IPS-NIHi7 (cell line): Measurements from ENCODE around the gene GALK1.

Experiments used
- DNase-seq: peaks from one replicate; pipeline ENCODE4 v3.0.0; 2012; ENCODE audit warnings: mixed read lengths; ENCODE audit errors: extremely low spot score

Gene GALK1

DNA sequence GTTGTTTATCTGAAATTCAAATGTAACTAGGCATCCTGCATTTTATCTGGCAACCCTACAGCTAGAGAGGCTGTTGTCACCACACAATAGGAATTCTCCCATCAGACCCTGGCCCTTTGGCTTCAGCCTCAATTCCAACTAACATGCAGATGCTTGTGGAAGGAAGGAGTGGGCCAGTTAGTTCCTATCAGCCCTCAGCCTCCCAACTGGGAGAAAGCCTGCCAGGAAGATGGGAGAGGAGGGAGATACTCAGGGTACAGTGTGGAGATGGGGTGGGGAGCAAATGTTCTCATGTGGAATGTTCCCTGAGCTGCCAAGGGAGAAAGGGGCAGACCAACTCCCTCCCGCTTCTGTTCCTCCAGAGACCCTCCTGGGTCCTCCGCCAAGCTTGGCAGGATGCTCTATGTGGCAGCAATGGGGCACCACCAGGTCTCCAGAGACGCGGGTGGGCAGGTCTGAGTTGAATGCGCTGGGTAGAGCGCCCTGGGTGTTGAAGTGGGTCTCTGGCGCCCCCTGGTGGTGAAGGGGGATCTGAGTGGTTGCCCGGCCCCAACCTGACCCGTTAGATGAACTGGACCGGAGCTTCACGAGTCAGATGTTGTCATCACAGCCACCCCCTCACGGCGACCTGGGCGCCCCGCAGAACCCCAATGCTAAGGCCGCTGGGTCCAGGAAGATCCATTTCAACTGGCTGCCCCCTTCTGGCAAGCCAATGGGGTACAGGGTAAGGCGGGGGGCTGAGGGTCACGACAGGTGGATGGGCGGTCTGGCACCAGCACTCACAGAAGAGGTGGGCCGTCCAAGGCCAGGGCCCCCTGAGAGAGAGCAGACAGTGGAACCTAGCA is 15.2 kb downstream of the GALK1 start:
- DNase-seq = peak; percentile 87

- DNase-seq = no peak
Observed at GRCh38 chr17:75748706-75749105, 16.3 kb downstream of the GALK1 start.

- DNase-seq = no peak
Observed at GRCh38 chr17:75743625-75744206, 21.3 kb downstream of the GALK1 start.

DNA sequence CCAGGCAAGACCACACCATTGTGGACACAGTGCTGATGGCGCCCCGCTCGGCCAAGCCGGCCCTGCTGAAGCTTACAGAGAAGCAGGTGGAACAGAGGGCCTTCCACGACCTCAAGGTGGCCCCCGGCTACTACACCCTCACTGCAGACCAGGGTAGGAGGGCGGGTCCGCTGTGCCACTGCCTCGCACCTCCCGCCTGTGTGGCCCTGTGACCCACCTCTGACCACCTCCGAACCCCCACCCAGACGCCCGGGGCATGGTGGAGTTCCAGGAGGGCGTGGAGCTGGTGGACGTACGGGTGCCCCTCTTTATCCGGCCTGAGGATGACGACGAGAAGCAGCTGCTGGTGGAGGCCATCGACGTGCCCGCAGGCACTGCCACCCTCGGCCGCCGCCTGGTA is 22.7 kb downstream of the GALK1 start:
- no peak for DNase-seq

GRCh38 chr17:75740631-75741077 is 24.3 kb downstream of the GALK1 start:
- DNase-seq = no peak

DNA sequence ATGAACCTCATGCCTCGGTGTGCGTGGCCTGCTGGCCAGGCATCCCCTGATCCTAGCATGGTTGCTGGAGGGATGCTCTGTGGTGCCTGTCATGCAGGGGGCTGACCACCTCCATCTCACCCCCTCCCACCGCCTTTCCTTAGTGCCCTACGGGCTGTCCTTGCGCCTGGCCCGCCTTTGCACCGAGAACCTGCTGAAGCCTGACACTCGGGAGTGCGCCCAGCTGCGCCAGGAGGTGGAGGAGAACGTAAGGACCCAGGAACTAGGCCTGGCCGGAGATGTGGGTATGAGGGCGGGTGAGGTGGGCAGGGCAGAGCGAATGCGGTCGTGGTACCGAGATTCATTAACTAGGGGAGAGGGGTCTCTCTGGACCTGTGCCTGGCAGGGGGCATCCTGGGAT is 24.8 kb downstream of the GALK1 start:
- no peak for DNase-seq

DNA sequence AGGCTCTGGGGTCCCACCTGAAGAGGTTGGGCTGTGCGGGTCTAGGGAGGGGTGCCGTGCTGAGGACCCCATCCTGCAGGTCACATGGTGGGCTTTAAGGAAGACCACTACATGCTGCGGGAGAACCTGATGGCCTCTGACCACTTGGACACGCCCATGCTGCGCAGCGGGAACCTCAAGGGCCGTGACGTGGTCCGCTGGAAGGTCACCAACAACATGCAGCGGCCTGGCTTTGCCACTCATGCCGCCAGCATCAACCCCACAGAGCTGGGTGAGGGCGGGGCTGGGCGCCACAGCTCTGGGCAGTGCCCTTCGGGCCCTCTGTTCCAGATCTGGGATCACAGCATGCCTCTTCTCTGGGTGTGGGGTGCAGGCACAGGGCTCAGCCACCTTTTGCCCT is 25.2 kb downstream of the GALK1 start:
- DNase-seq = no peak

GRCh38 chr17:75739174-75739573 is 25.8 kb downstream of the GALK1 start:
- DNase-seq = no peak

- no peak for DNase-seq
Observed at GRCh38 chr17:75738218-75738802, 26.7 kb downstream of the GALK1 start.

DNA sequence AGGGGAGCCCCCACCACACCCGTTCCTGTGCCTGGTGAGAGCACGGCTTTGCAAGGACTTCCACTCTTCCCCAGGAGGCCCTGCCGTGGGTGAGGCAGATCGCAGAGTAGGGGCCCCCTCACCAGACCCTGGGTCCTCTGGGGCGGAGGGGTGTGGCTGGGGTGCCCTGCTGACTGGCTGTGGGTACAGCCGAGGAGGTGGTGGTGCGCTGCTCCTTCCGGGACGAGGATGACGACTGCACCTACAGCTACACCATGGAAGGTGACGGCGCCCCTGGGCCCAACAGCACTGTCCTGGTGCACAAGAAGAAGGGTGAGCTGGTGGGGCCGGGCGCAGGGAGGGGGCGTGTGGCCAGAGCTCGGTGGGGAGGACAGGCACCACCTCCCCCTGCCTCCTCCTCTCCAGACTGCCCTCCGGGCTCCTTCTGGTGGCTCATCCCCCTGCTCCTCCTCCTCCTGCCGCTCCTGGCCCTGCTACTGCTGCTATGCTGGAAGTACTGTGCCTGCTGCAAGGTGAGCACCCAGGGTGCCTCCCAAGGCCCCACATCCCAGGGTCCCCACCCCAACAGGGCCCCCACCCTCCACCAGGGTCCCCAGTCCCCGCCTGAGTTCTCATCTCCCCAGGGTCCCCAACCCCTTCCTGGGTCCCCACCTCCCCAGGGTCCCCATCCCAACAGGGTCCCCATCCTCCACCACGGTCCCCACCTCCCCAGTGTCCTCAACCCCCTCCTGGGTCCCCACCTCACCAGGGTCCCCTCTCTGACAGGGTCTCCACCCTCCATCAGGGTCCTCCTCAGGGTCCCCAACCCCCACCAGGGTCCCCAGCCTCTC is 27.6 kb downstream of the GALK1 start:
- DNase-seq = no peak

DNA sequence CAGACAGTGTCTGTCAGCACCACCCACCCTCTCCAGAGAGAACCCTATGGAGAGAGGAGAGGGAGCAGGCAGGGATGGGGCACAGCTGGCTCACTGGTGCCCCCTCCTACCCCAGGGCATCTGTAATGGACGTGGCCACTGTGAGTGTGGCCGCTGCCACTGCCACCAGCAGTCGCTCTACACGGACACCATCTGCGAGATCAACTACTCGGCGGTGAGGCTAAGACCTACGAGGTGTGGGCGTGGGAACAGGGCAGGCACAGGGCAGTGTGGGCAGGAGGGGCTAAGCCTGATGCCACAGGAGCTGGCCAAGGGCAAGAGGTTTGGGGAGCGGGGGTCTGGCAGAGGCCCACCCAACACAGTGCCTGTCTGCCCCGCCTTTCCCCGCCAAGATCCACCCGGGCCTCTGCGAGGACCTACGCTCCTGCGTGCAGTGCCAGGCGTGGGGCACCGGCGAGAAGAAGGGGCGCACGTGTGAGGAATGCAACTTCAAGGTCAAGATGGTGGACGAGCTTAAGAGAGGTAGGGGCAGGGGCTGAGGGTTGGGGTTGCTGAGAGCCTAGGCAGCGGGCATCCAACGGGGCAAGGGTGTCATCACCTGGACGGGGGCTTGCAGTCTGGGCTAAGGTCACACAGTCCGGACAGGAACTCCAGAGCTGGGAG is 28.7 kb downstream of the GALK1 start:
- no peak for DNase-seq

- DNase-seq = no peak
Observed at GRCh38 chr17:75734674-75735294, 30.2 kb downstream of the GALK1 start.

GRCh38 chr17:75733471-75733870 is 31.5 kb downstream of the GALK1 start:
- DNase-seq = no peak

- DNase-seq = no peak
Observed at GRCh38 chr17:75731716-75732498, 33.1 kb downstream of the GALK1 start.

DNA sequence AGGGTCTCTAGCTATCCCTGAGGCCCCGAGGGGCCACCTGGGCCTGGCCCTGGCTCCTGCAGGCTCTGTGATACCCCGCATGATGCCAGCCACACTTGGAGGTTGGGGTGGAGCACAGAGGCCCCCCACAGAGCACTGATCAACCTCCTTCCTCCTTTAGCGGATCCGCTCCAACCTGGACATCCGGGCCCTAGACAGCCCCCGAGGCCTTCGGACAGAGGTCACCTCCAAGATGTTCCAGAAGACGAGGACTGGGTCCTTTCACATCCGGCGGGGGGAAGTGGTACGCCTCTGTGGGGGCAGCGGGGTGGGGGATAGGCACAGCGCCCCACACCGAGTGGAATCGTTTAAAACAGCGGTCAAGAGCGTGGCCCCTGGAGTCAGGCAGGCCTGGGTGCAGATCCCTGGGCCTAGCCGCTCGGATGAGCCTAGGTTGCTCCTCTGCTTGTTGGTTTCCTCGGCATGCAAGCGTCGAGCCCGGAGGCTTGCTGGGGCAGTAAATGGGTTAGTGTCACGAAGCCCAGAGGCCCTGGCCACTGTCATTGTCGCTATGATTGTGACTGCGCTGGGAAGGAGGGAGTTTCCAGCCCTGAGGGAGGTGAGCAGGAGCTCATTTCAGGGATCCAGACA is 33.8 kb downstream of the GALK1 start:
- DNase-seq = no peak

DNA sequence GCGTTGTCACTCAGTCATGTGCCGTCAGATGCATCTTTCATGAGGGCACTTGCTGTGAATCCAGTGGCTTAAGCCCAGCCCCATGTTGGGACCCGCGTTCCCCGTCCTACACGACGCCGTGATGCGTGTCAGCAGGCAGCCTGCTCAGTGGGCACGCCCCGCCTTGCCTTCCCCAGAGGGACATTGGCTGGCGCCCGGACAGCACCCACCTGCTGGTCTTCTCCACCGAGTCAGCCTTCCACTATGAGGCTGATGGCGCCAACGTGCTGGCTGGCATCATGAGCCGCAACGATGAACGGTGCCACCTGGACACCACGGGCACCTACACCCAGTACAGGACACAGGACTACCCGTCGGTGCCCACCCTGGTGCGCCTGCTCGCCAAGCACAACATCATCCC is 34.9 kb downstream of the GALK1 start:
- DNase-seq = no peak

- no peak for DNase-seq
Observed at GRCh38 chr17:75729351-75729750, 35.6 kb downstream of the GALK1 start.

DNA sequence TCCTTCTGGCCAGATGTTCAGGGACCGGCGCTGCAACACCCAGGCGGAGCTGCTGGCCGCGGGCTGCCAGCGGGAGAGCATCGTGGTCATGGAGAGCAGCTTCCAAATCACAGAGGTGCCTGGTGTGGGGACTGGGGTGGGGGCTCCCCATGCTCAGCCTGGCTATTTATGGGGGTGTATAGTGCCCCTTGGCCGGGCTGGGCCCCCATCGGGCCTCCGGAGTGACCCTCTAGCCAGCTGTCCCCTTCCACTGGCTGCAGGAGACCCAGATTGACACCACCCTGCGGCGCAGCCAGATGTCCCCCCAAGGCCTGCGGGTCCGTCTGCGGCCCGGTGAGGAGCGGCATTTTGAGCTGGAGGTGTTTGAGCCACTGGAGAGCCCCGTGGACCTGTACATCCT is 37.6 kb downstream of the GALK1 start:
- no peak for DNase-seq

- no peak for DNase-seq
Observed at GRCh38 chr17:75725504-75725903, 39.5 kb downstream of the GALK1 start.
